Activated effector memory CD4-positive, alpha-beta T cell treated with anti-CD3 and anti-CD28 coated beads, Interleukin-2, amount 50 U/mL, for 16 hours (primary cell): Measurements from ENCODE around the gene DUS1L.

Experiments used
- DNase-seq: peaks from one replicate; pipeline ENCODE4 v3.0.0-alpha.2; 2020

DUS1L gene

DNA sequence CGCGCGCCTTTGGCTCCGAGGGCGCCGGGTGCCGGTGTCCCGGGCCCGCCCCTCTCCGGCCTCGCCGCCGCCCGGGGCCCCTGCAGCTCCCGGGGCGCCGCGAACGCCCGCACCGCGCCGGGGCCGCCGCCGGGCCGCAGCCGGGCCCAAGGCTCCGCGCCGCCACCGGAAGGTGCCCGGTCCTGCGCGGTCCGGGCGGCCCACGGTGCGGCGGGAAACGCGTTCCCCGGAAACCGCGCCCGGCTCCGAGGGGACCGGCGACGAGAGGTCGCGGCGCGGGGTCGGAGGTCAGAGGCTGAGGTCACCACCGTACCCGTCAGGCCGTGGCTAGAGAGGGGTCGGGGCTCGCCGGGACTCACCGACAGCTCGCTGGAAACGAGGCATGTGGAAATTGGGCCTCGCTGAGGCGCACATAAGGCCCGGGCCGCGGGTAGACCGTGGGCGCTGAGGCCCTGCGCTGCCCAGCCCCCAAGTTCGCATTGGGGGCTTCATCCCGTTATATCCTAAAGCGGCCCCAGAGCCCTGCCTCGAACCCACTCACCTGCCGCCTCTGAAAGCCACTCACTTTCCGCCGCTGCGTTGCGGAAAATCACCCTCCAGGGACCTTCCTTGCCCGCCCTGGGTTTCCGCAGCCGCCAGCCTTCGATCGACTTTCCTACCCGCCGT is at the start of gene DUS1L:
Gene DUS1L (minus strand): TSS at position 167 of the 666 bp plus-strand sequence. CDS start 745 bp downstream, outside the sequence.
- DNase-seq: peak; percentile 90

DNA sequence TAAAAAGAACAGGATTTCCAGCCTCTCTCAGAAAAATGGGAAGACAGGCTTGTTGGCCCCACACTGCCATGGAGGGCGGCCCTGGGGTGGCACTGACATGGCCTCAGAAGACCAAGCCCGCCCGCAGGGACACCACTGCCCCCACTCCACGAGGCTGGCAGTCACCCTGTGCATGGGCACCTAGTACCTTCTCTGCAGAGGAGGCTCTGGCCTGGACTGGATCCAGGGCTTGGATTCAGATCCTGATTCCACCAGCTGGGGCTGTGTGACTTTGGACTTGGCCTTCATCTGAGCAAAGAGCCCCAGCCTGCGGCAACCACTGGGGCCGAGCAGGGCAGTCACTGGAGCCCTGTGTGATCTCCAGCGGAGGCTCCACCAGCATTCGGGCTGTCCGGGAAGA is 49.3 kb upstream of the DUS1L start:
- no peak for DNase-seq

DNA sequence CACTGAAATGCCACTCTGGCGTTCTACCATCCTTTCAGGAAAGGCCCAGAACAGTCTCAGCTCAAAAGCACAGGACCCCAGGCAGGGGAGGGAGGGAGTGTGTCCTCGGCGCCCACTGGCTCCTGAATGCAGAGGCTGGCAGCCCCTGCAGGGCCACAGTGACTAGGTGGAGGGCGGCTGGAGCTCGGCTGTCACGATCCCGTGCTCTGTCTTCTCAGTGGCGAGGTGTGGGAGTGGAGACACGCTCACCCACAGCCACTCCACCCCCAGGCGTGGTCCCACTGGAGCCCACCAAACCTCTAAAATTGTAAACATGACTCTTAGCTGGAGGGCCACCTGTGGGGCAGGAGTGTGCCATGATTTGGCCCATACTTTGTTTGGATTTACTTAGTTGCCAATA is 48.8 kb upstream of the DUS1L start:
- DNase-seq: no peak

DNA sequence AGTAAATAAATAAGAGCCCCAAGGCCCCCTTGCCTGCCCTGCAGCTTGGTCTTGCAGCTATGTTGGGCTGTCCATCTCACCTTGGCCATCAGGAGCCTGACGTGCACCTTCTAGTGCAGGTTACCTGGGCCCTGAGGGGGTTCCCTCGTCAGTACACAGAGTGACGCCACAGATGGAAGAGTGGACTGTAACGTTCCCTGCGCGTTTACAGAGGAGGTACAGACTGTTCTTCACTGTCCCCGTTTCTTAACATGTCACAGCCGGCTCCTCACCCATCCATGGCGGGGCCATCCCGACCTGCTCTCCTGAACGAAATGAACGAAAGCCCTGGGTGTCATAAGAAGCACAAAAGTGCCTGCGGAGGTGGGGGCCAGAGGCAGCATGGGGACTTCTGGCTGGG is 48.3 kb upstream of the DUS1L start:
- no peak for DNase-seq

DNA sequence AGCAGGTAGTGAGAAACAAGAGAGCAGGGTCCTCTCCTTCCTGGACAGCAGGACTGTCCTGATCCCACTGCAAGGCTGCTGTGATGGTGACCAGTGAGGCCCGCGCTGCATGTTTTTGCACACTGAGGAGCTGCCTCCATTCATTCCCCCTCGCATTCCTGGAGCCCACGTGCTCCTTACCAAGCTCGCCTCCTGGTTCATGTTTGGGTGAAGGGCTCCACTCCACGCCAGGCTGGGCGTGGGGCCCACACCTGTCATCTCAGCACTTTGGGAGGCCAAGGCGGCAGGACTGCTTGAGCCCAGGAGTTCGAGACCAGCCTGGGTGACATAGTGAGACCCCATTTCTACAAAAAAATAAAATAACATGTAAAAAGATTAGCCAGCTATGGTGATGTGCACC is 47.8 kb upstream of the DUS1L start:
- no peak for DNase-seq

DNA sequence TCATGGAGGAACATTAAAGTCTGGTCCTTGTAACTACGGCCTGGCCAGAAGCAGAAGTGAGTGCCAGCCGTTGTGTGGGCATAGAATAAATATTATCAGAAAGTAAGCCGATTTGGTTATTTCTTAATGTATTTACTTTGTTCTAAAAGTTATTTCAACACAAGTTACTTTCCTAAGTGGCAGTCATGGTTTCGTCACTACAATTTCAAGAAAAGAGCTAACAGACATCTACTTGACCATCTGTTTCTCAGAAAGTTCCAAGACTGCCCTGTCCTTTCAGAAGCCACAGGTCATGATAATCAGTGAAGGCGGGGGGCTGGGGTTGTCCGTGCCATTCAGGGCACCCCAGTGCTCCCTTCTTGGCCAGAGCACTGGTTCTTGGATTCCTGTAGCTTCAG is 47.3 kb upstream of the DUS1L start:
- DNase-seq: no peak

DNA sequence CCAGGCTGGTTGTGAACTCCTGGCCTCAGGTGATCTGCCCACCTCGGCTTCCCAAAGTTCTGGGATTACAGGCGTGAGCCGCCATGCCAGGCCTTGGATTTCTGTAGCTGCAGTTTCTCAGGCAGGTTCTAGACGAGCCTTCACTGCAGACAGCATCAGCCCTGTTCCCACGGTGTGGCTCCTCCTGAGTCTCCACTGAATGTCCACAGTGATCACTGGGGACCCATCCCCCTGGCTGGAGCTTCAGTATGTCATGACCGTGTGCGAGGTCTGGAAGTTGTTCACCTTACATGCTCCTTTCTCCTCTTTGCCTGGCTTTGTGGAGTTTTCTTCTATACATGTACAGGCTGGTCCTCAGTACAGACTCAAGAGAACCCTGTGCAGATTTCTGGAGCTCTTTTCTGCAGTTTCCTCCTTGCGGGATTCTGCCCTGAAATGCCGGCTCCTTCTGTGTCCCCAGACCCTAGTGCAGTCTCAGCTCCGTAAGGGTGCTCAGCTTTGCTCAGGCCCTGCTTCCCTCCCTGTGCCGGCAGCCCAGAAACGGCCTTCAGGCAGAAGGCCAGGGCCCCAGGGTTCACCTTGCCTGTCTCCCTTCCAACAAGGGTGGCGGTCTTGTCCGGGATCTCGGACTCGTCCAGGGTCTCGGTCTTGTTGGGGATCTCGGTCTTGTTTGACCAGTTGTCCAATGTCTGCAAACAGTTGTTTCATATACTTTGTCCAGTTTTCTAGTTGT is 46.7 kb upstream of the DUS1L start:
- DNase-seq: no peak

DNA sequence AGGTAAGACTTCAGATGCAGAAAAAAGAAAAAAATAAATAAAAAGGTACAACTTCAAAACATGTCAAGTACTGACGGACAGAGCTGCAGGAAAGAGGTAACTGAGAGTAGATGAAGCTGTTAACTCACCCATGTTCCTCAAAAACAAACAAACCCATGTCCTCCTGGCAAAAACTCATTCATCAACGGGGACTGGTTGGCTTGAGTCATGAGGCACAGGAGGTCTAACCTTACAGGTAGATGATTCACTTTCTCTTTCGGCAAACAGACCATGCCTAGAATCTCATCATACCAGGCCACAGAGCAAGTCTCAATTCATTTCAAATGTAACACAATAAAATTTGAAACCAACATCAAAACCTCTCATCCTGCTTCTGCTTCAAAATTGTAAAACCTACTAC is 44.7 kb upstream of the DUS1L start:
- DNase-seq: no peak

DNA sequence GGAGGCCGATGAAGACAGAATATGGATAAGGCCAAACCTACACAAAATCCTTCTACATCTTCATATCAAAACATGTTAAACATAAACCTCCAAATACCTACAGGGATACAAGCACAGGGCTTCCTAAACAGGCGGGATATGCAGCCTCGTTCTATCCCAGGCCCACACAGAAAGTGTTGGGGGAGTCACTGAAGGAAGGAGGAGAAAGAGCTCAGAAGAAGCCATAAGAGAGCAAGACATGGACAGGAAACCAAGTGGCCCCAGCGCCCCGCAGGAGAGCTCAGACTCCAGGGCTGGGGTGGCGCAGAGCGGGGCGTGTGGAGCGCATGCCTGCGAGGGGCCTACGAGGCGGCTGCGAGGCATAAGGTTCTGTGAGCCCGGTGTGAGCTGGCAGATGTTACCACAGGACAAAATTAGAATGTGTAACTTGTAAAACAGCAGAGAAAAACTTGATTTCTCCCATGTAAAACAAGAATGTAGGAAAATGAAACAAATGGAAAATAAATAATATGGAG is 43.4 kb upstream of the DUS1L start:
- no peak for DNase-seq

DNA sequence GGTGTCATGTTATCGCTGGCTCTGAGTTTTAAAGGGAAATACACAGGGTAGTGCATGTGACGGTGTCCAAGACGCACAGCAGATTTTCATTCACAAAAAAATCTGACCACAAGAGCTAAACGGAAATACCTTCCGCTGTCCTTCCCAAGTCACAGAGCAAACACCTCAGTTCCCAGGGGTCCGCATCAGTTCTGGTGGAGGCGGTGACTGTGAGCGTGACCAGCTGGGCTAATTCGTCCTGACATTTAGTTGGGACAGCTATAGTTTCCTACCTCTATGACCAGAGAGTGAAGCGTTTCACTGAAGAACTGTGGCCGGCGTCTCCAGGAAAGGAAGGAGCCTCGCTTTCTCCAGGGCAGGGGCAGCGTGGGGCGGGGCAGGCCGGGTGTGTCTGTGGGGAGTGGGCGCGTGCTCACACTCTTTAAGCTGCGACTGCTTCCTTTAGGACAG is 42.9 kb upstream of the DUS1L start:
- no peak for DNase-seq

DNA sequence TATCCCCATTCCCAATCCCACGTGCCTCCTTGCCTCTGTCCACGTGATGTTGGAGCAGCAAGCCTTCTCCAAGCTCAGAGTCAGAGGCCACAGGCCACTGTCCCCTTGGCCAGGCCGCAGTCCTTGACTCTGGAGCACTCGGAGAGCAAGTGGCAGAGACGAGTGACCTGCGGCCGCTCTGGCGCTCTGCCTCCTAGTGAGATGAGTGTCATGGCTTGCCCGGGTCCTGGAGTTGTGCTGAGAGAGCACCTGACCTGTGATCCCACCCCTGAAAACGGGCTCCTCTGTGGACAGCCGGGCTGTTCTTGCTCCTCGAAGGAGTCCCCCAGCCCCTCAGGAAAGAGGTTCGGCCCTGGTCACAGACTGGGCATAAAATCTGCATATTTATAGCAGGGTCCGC is 42.4 kb upstream of the DUS1L start:
- DNase-seq: peak; percentile 58

DNA sequence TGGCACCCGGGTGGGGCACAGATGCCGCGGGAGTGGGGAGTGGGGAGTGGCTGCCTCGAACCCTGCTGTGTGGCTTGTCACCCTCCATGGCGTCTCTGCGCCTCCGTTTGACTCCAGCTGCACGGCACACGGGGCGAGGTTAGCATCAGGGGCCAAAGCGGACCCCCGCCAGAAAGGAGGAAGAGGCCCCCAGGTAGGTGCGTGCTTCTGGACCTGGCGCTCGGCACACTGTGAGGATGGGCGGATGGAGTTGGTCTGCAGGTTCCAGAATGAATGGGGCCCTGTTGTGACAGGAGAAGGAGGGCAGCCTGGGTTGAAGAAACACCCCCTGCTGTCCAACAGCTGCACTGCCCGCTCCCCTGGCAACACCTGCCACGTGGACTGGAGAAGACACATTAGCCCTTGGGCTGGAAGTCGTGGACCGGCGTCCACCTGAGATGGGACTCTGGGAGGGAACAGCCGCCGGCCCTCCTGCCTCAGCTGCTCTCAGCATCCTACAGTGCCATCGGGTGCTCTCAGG is 41.8 kb upstream of the DUS1L start:
- peak; percentile 62 for DNase-seq

DNA sequence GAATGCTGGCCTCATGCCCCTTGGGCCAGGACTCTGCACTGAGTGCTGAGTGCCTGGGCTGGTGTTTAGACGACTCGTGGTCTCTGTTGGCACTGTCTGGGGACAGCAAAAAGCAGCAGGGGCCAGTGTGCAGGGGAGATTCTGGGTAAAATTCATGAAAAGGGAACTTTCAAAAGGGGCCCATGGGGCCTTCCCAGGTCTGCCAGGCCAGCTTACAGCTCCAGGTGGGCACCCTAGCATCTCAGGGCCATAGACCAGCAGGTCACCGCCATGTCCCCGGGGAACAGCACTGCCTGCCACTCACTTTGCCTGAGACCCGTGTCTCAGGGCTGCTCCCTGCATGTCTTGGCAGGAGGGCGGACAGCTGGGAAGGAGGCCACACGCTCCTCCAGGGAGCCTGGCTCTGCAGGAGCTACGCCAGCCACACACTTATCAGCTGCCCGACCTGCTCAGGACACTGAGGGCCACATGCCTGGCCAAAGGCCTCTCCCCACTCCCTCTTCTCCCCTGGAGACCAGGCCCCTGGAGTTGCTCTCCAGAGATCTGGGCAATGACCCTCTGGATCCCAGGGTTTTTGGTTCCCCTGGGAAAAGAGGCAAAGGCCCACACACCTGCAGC is 41.2 kb upstream of the DUS1L start:
- DNase-seq: no peak

DNA sequence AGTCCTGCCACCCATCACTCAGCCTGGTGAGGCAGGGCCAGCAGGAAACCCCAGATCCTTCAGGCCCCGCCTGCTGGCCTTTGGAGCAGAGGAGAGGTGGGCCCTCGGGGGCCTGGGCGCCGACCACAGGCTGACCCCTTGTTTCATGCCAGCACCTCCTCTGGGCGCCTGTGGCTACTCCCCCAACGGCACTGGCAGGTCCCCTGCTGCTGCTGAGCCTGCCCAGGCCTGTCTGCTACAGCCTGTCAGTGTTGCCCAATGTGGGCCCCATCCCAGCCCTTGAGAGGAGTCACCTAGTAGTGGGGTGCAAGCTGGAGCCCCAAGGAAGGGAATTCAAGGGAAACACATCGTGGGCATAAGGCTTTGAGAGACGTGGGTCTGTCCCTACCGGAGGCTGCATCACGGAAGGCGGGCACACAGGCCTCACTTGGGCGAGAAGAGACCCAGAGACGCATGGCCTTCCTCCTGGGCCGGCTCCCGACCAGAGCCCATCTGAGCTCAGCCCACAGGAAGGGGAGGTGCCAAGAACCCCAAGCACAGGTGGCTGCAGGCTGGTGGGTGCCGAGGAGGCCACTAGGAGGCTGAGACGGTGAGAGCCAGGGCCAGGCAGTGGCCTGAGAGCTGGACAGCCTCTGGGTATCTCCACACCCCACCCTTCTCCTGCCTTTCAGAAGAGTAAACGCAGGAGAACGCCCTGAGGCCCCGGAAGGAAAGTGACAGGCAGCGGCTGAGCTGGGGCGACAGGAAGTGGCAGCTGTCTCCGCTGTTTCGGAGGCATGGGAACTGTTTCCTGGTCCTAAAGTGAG is 40.5 kb upstream of the DUS1L start:
- peak; percentile 87 for DNase-seq

DNA sequence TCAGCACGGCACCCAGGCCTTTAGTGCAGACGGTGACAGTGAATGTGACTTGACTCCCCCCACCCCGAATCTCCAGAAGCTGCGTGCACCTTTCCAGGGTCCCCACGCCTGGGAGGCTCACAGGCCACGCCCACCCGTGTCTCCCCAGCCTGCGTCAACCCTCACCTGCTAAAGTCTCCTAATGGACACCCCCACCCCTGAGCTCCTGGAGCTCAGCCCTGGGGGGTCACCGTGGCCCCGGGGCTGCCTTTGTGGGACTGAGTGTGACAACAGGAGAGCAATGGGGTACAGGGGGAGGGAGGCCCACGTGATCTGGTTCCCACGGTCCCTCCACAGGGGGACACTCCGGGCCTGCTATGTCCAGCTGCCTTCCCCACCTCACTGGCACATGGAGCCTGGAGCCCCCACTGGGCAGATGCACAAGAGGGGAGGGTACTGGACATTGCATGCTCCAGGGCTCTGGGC is 39.8 kb upstream of the DUS1L start:
- DNase-seq: no peak

DNA sequence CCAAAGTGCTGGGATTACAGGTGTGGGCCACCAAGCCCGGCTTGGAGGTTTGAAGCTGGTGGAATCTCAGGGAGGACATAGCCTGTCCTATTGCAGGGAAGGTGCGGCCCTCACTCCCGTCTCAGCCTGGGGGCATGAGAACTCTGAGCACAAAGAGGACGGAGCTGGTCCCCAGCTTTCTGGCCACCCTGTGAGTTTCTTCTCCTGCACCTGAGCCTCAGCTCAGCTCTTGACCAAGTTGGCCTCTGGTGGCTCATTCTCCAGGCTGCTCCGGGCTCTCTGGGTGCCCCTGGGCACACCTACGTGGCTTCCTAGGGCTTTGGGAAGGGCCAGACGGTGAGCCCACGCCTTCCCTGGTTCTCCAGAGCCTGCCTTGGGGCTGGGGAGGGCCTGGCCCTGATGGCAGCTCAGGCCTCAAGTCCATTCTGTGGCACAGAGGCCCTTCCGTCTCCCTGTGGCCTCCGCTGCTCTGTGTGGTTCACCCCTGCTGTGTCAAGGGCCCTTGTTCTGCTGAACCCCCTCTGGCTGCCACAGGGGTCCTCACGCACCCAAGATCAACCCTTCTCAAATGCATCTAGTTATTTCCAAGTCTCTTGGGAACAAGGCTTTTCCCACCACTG is 39.3 kb upstream of the DUS1L start:
- DNase-seq: no peak

DNA sequence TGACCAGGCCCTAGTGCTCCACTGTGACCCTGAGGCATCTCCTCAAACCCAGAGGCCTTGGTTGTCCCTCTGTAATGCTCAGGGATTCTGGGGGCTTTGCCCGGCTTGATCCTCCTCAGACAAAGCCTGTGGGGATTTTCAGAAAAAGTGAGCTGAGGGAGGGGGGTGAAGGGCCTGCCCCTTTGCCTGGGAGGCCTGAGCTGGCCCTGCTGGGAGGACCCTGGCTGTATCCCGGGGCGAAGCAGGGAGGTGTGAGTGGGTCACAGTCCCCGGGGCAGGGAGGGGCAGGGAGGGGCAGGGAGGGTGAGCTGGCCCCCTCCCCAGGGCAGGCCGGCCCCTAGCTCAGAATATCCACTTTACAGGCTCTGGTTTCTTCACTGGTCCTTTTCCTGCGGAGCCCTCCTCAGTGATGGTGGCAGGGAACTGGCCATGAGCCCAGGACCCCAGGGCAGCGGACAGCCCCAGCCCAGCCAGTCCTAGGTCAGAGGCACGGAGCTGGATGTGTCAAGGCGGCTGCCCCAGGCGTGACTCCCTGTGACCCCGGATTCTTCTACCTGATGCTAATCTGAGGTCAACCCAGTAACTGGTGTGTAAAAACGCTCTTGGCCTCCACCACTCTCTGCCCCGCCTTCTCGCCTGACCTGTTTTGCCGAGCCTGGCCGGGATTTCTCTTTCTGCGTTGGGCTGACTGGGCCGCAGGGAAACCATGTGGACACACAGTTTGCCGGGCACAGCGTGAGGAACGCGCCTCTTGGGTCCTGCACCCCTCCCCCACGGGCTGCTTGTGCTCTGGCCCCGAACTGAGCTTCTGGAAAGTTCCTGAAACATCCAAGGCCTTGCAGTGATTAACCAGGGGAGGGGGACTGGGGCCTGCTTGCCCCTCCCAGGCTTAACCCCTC is 38.2 kb upstream of the DUS1L start:
- no peak for DNase-seq

DNA sequence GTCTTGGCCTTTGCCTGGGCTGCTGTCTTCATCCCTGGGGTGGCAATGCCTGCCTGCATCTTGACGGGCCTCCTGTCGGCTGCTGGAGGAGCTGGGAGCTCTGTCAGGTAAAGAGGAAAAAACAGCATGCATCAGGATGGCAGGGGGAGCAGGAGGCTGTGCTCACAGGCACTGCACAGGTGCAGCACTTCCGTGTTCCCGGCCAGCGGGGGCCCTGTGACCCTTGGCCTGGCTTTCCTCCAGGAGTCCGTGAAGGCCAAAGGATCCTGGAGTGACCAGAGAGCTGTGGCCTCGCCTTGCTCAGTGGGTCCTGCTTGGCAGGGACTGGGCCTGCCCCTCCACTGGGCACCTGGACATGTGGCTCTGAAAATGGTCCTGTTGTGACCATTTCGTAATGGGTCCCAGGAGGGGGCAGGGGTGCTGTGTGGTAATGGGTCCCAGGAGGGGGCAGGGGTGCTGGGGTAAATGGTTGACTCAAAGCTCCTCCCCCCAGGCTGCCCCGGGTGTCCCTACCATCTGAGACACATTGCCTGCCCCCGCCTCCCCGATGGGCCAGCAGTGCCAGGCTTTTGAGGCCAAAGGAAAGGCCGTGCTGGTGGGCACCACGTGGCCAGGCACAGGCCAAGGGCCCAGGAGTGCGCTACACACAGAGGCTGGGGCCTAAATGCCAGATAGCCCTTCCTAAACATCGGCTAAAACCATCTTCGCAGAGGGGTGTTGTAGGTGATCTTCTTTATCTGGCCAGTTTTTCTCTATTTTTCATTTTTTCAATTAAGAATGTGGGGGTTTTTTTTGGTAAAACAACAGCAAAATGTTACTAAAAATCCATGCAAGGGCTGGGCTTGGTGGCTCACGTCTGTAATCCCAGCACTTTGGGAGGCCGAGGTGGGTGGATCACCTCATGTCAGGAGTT is 36.4 kb upstream of the DUS1L start:
- DNase-seq: no peak

DNA sequence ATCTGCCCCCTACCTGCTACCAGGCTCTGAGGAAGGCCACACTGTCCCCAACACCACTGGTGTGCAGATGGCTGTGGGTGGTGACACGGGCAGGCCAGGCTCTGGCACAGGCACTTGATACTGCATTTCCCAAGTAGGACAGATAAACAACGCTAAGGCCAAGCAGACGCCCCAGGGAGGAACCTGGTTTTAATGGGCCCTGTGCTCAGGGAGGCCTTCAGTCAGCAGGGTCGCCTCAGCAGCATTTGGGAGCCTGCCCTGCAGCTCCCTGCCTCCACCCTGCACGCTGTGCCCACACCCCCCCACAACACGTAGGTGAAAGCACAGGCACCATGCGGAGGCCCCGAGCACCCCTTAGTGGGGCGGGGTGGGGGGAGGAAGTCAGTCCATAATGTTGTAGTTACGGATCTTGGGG is 35.7 kb upstream of the DUS1L start:
- DNase-seq: no peak
